A549 (cell line): ENCODE measurements around the gene CNIH3. TPM values are rescaled to one million over a fixed set of nuclear protein-coding genes. Genes with fewer than 3 reads are reported as not detected.

Experiments
- ATAC-seq, 2 experiments: fragments of 200-7000 bp in 1 of 2; fragments of >200 bp in 1 of 2; cut with Nextera tagmentation in 1 of 2; cut with Tn5 transposase in 1 of 2; 3 replicates each; pipeline versions ENCODE4 v1.8.0 to v1.9.1; 2018 to 2020; ENCODE audit warnings: mild to moderate bottlenecking in 1 of 2, moderate library complexity in 1 of 2
- CTCF ChIA-PET: fragments of 300-600 bp; sonication (Branson Sonifier 250); formaldehyde crosslinking; extraction: SDS; loops from one replicate; lab custom pipeline; 2021; ENCODE audit warnings: antibody characterized with exemption, inconsistent platforms; lab: Yijun Ruan, JAX
- POLR2A ChIA-PET: fragments of 350-600 bp; formaldehyde crosslinking; extraction: SDS; loops from one replicate; lab custom pipeline; 2021; ENCODE audit warnings: antibody characterized with exemption, inconsistent platforms; lab: Yijun Ruan, JAX
- DNase-seq, 2 experiments: peaks; one replicate each; pipeline versions ENCODE4 v3.0.0 to v3.0.0-alpha.2; 2011 to 2016; ENCODE audit warnings: low read depth in 1 of 2, low spot score in 1 of 2
- FAIRE-seq: peaks from 2 replicates; lab custom pipeline; 2011; peaks lifted over from hg19 to GRCh38; lab: Jason Lieb, UNC
- H3K27ac ChIP-seq, 2 experiments: fragments of >200 bp; sonication (Bioruptor Twin); formaldehyde crosslinking; 3 replicates each; pipeline ENCODE4 v1.5.1; 2016 to 2017
- H3K4me1 ChIP-seq: fragments of >200 bp; sonication (Bioruptor Twin); formaldehyde crosslinking; 3 replicates; pipeline ENCODE4 v1.6.1; 2016
- H3K4me2 ChIP-seq: fragments of >200 bp; sonication (Bioruptor Twin); formaldehyde crosslinking; 3 replicates; pipeline ENCODE4 v1.6.1; 2016
- H3K4me3 ChIP-seq: fragments of >200 bp; sonication (Bioruptor Twin); formaldehyde crosslinking; 3 replicates; pipeline ENCODE4 v1.5.1; 2016
- H3K9me3 ChIP-seq: fragments of >200 bp; sonication (Bioruptor Twin); formaldehyde crosslinking; 3 replicates; pipeline ENCODE4 v1.6.1; 2016
- EHF ChIP-seq: fragments of 250-450 bp; sonication (Bioruptor Pico); IDR thresholded peaks from 2 replicates; pipeline ENCODE4 v1.5.0; 2020; ENCODE audit warnings: mild to moderate bottlenecking
- ELK1 ChIP-seq: fragments of 150-350 bp; IDR thresholded peaks from 2 replicates; pipeline ENCODE4 v1.6.1; 2014; ENCODE audit warnings: low read depth, mild to moderate bottlenecking, low read length
- EP300 ChIP-seq, 2 experiments: fragments of >200 bp; sonication (Bioruptor Twin); formaldehyde crosslinking; IDR thresholded peaks; 2 replicates in 1 of 2; 3 replicates in 1 of 2; pipeline ENCODE4 v1.6.1; 2016 to 2017
- FOSL2 ChIP-seq, 2 experiments: fragments of 450-650 bp in 1 of 2; fragments of >200 bp in 1 of 2; sonication (Bioruptor Twin) in 1 of 2; formaldehyde crosslinking; IDR thresholded peaks; 2 replicates each; pipeline versions ENCODE4 v1.5.0 to v1.6.1; 2016 to 2020; ENCODE audit warnings: mild to moderate bottlenecking in 1 of 2, moderate library complexity in 1 of 2
- GATA3 ChIP-seq: IDR thresholded peaks from 2 replicates; pipeline ENCODE4 v1.6.1; 2012; ENCODE audit warnings: borderline replicate concordance
- JUNB ChIP-seq: fragments of >200 bp; sonication (Bioruptor Twin); formaldehyde crosslinking; IDR thresholded peaks from 2 replicates; pipeline ENCODE4 v1.6.1; 2016
- MAFK ChIP-seq: fragments of 450-650 bp; IDR thresholded peaks from 2 replicates; pipeline ENCODE4 v1.6.1; 2014; ENCODE audit not compliant: partially characterized antibody
- RARB ChIP-seq: fragments of 250-450 bp; sonication (Bioruptor Pico); IDR thresholded peaks from 2 replicates; pipeline ENCODE4 v1.8.0; 2021; ENCODE audit warnings: mild to moderate bottlenecking, moderate library complexity
- REST ChIP-seq: fragments of 200-600 bp; sonication (generic); IDR thresholded peaks from 2 replicates; pipeline ENCODE4 v1.6.1; 2016; ENCODE audit warnings: antibody characterized with exemption, mild to moderate bottlenecking, moderate library complexity
- RNF2 ChIP-seq: fragments of 200-600 bp; sonication (generic); IDR thresholded peaks from 2 replicates; pipeline ENCODE4 v1.6.1; 2016; ENCODE audit warnings: low read depth, mild to moderate bottlenecking, antibody characterized with exemption, moderate library complexity, borderline replicate concordance
- ZSCAN20 ChIP-seq: fragments of 250-450 bp; sonication (Bioruptor Pico); IDR thresholded peaks from 2 replicates; pipeline ENCODE4 v1.8.0; 2022; ENCODE audit warnings: mild to moderate bottlenecking, moderate library complexity
- WGBS: methylation state at CpG from one replicate; pipeline ENCODE4 v1.1.6; 2017; ENCODE audit errors: missing lambda C conversion rate; 5-methylcytosine and 5-hydroxymethylcytosine counted together
- polyA plus RNA-seq, 4 experiments: library from polyadenylated mRNA; depleted of rRNA in 3 of 4; stranded (reverse); fragments of >200 nt; fragmentation: RNase III in 1 of 4; extraction: RNeasy Plus Mini Kit Qiagen cat#74134 plus additional on column Dnase treatment in 1 of 4; gene quantifications; 2 replicates in 3 of 4; 3 replicates in 1 of 4; pipeline ENCODE4 v1.2.3, GENCODE V29; 2011 to 2017
- TF ChIP-seq, protein P1 (sequence below): fragments of >200 bp; sonication (Bioruptor Twin); formaldehyde crosslinking; IDR thresholded peaks from 3 replicates; pipeline ENCODE4 v1.5.1; 2016

CNIH3 gene
- polyA plus RNA-seq, 2 of the 4 experiments (the other 2 are of a cell fraction): 0.61 to 0.85 TPM

- no peak overlapping the region for H3K4me2 ChIP-seq
- 49% methylated on average over 51 of the region's 55 CpGs for WGBS
- no peak overlapping the region for H3K4me3 ChIP-seq
- DNase-seq: no peak
- POLR2A ChIA-PET: no interaction called here
- no peak overlapping the region for H3K27ac ChIP-seq
- CTCF ChIA-PET: interaction anchor here (1.1 to 1.6 kb wide), 3 partner anchors 10 to 305 kb away, joined by 3 to 5 read pairs (median 4); no protein-coding TSS in a partner anchor
- no peak for ATAC-seq
- no peak for FAIRE-seq
- H3K9me3 ChIP-seq: no peaks in the 10 kb centered on the region
- H3K4me1 ChIP-seq: no peaks in the 10 kb centered on the region
- no peak for TF ChIP-seq JUNB
- TF ChIP-seq, protein P1, sequence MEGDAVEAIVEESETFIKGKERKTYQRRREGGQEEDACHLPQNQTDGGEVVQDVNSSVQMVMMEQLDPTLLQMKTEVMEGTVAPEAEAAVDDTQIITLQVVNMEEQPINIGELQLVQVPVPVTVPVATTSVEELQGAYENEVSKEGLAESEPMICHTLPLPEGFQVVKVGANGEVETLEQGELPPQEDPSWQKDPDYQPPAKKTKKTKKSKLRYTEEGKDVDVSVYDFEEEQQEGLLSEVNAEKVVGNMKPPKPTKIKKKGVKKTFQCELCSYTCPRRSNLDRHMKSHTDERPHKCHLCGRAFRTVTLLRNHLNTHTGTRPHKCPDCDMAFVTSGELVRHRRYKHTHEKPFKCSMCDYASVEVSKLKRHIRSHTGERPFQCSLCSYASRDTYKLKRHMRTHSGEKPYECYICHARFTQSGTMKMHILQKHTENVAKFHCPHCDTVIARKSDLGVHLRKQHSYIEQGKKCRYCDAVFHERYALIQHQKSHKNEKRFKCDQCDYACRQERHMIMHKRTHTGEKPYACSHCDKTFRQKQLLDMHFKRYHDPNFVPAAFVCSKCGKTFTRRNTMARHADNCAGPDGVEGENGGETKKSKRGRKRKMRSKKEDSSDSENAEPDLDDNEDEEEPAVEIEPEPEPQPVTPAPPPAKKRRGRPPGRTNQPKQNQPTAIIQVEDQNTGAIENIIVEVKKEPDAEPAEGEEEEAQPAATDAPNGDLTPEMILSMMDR: no peak
- TF ChIP-seq, all 56 proteins: peak for 0
These were observed 1.6 kb downstream of the CNIH3 start for GRCh38 chr1:224617410-224618355.

- POLR2A ChIA-PET: no interaction called here
- TF ChIP-seq GATA3 (no peak), EP300 (IDR thresholded peaks at IDR 0.05) (no peak), ELK1 (no peak), MAFK (no peak), FOSL2 (IDR thresholded peaks at IDR 0.05) (no peak), FOSL2 (CRISPR knock-in tag; IDR thresholded peaks at IDR 0.05) (no peak), EHF (CRISPR knock-in tag) (no peak), RARB (no peak), RNF2 (no peak), REST (no peak), ZSCAN20 (CRISPR knock-in tag) (no peak)
- TF ChIP-seq, protein P1: no peak
- Histone ChIP-seq H3K4me1 (no peaks in the 10 kb centered on the region; the same call in 2 of the 3 replicates), H3K27ac (no peak overlapping the region), H3K4me3 (no peak overlapping the region), H3K9me3 (no peaks in the 10 kb centered on the region), H3K4me2 (no peak overlapping the region)
- ATAC-seq (no peak), FAIRE-seq (no peak), DNase-seq (no peak)
- 33% methylated on average over 4 of the region's 4 CpGs for WGBS
- CTCF ChIA-PET: interaction anchor here (0.7 to 1.5 kb wide), 3 partner anchors 13 to 105 kb away, joined by 3 to 6 read pairs (median 3); no protein-coding TSS in a partner anchor
These were observed 3.1 kb downstream of the CNIH3 start for GRCh38 chr1:224619209-224619608.
